NCI-H1048 (cell line): ENCODE results near the gene GPRC5A.

Source experiments
- DNase-seq: peaks from one replicate; lab custom pipeline; 2025; lab: John Stamatoyannopoulos, UW

The GPRC5A gene

DNA sequence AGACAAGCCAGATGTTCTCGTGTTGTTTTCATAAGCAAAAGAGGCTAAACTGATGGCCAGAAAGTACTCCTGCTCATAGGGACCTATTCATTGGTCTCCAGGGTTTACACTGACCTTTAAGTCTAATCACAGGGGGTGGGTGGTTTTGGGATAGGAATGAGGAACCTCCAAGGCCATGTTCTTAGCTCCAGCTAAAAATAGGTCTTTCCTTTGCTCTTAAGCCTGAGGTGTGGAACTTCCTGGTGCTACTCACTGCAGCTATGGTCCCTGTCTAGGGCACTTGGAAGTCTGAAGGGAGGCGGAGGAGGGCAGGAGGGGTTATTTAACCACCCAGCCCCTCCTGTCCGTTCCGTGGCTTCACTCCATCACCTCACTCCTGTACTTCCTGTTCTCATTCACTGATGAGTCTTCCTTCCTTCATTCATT is 18.6 kb downstream of the GPRC5A start:
- DNase-seq: no peak

- no peak for DNase-seq
These were observed 21.3 kb downstream of the GPRC5A start for GRCh38 chr12:12912711-12913110.

DNA sequence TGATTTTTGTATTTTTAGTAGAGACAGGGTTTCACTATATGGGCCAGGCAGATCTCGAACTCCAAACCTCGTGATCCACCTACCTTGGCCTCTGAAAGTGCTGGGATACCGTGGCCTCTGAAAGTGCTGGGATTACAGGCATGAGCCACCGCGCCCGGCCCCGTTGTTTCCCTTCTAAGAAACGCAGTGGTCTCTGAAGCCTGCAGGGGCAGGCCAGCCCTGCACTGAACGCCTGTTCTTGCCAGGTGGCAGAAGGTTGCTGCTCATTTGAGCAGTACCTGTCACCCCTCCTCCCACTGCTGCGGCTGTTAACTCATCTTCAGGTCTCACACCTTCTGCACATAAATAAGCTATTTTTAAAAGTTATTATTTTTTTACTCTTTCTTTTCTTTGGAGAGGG is 24.3 kb downstream of the GPRC5A start:
- DNase-seq: no peak

- DNase-seq: peak; percentile 51
These were observed 25.0 kb downstream of the GPRC5A start for GRCh38 chr12:12916135-12916944.

- DNase-seq: no peak
These were observed 26.2 kb downstream of the GPRC5A start for GRCh38 chr12:12917517-12917916.

DNA sequence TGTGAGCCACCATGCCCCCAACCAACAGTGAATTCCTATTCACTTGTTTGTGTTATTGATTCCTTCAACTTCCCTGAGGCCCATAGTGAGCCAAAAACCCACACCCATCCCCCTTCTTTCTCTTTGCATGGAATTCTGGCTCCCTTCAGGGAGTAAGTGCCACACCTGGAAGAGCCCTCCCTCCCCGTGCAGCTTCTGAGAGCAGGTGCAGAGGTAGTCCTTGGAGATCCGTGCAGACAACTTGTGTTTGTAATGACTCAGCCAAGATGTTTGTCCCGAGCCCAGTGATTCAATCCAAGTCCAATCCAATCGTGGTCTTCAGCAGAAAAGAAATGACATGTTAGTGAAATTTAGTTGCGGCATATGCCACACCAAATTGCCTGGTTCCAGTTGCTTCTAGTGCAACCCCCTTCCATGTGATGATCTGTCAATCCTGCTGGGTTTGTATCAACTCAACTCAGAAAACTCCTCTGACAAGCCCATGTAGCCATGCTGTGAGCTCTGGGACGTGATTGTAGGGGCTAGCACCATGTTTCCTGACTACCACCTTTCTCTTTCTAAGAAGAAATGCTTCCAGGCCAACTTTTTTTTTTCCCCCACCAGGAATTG is 27.5 kb downstream of the GPRC5A start:
- no peak for DNase-seq

DNA sequence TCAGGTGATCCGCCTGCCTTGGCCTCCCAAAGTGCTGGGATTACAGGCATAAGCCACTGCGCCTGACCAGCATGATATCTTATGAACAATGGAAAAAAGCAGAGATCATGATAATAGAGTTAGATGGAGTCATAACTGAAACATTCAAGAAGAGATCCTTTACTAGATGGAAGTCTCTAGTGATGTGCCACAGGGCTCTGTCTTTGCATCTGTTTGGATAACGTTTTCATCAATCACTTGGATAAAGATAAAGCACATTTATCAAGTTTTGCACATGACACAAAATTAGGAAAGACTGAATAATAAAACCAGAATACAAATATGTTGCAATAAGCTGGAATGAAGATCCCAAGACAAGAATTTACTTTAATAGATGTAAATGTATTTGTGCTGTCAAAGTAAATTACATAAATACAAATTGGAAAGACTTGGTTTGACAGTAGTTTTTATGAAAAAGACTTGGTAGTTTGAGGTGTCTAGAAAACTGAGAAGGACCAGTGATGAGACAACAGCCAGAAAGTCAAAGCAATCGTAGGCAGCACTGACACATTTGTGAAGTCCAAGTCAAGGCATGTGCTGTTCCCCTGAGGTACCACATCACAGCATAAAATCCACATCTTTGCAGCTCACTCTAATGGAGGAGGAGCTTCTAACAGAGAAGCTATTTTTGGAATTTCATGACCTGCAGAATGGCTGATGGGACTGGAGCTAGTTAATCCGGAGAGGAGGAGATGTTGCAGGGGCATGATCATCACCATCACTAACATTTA is 28.5 kb downstream of the GPRC5A start:
- no peak for DNase-seq

- no peak for DNase-seq
These were observed 30.8 kb downstream of the GPRC5A start for GRCh38 chr12:12922191-12922616.

- DNase-seq: no peak
These were observed 31.6 kb downstream of the GPRC5A start for GRCh38 chr12:12922978-12923377.

- DNase-seq: no peak
These were observed 32.8 kb downstream of the GPRC5A start for GRCh38 chr12:12924169-12924568.

DNA sequence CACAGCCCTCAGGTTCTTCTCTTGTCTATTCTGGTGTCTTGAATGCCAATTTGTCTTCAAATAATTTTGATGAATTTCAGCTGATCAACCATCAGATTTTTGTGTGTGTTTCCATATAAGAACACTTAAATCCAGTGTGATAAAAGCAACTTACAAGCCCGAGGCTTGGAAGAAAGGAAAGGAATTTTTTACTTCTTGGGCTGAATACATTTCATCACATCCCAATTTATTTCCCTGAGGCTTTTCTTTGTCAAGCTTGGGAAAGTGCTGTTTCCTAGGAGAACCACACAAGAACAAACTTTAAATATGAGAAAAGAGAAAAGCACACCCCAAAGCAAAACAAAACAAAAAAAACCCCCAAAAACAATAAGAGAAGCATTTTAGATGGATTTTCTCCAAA is 34.0 kb downstream of the GPRC5A start:
- DNase-seq: no peak

GRCh38 chr12:12926571-12927071 is 35.3 kb downstream of the GPRC5A start:
- no peak for DNase-seq

GRCh38 chr12:12927211-12928079 is 36.1 kb downstream of the GPRC5A start:
- DNase-seq: peak; percentile 37

DNA sequence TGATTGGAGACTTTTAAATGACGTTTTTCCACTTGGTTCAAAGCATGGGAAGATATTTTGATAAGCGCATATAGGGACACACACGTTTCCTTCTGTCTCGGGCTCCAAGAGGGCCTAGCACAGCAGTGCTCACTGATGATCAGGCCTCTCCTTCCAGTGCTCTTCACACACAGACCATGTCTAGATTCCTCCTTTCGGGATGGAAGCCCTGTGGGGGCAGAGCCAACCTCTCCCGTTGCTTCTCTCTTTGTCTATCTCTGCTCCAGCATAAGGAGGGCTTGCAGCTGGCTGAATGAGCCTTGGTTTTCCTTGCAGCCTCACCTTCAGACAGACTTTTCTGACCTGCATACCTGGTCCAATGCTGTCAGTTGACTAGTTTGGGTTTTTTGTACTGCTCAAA is 38.3 kb downstream of the GPRC5A start:
- DNase-seq: no peak

DNA sequence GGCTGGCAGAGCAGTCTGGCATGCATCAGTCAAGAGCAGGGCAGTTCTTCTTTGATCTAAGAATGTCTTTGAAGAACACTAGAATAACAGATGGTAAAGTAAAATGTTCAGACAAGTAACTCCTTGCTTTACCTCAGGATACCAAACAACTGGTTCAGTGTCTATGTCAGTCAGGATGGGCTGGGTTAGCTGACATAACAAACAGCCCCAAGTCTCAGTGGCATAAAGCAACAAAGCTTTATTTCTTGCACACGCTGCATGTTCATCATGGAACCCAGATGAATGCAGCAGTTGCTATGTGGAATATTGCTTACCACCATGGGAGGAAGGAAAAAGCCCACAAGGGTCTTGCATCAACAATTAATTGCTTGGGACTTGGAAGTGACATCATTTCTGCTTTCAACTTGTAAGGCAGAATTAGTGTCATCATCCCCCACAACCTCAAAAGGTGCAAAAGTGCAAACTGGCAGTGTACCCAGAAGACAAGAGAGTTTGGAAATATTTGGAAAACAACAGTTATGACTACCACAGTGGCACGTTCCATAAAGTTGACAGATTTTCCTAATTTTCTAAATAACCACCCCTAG is 39.4 kb downstream of the GPRC5A start:
- DNase-seq: no peak

GRCh38 chr12:12933742-12934141 is 42.4 kb downstream of the GPRC5A start:
- no peak for DNase-seq

- DNase-seq: no peak
These were observed 43.2 kb downstream of the GPRC5A start for GRCh38 chr12:12934556-12934955.

DNA sequence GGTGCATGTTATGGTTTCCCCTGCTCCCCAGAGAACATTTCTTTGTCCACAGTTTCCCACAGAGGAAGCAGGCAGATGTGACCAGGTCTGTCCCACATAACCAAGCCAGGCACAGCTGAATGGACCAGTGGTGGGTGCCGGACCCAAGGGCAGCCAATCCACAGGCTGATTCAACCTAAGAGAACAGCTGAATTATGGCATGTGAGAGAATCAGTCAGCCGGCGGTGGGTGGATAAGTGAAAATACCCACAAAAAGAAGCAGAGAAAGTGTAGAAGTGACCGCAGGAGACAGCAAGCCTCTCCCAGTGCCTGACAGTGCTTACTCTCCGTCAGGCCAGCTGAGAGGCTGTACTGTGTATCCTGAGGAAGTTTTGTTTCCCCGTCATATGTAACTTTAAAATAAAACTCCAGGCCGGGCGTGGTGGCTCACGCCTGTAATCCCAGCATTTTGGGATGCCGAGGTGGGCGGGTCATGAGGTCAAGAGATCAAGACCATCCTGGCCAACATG is 45.7 kb downstream of the GPRC5A start:
- no peak for DNase-seq

DNA sequence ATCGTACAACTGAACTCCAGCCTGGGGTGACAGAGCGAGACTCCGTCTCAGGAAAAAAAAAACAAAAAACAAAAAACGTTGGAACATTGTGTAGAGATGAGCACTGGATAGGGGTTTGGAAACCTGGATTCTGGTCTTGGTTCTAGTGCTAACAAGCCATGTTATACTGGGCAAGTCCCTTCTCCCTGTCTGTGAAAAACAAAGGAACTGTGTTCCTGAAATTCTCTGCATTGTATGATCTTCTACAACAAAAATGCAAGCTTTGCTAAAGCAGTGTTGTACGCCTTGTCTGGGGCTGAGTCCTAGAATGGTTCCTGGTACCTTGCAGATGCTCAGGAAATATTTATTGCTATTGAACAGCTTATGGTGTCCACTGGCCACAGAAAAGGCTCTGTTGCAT is 47.2 kb downstream of the GPRC5A start:
- no peak for DNase-seq

GRCh38 chr12:12939888-12940287 is 48.5 kb downstream of the GPRC5A start:
- DNase-seq: no peak
